Middle frontal gyrus (tissue), 1 donor: ENCODE data around the gene SPACA7.

Experiments
- DNase-seq: peaks from one replicate; pipeline ENCODE4 v3.0.0-alpha.2; 2015; ENCODE audit warnings: low spot score; ENCODE audit errors: extremely low spot score

SPACA7 gene

GRCh38 chr13:112447306-112447705 lies 71.2 kb downstream of the SPACA7 start:
- DNase-seq = no peak

GRCh38 chr13:112447761-112448603 lies 71.8 kb downstream of the SPACA7 start:
- no peak for DNase-seq

- no peak for DNase-seq
Observed at GRCh38 chr13:112448621-112449544, 72.7 kb downstream of the SPACA7 start.

GRCh38 chr13:112449545-112449930 lies 73.4 kb downstream of the SPACA7 start:
- DNase-seq = no peak

GRCh38 chr13:112450118-112450903 lies 74.2 kb downstream of the SPACA7 start:
- DNase-seq = no peak

GRCh38 chr13:112450904-112451240 lies 74.7 kb downstream of the SPACA7 start:
- DNase-seq = no peak

GRCh38 chr13:112451512-112452379 lies 75.6 kb downstream of the SPACA7 start:
- DNase-seq = no peak

GRCh38 chr13:112452380-112453206 lies 76.4 kb downstream of the SPACA7 start:
- no peak for DNase-seq

GRCh38 chr13:112453207-112453829 lies 77.2 kb downstream of the SPACA7 start:
- no peak for DNase-seq

GRCh38 chr13:112453874-112454647 lies 77.9 kb downstream of the SPACA7 start:
- no peak for DNase-seq

GRCh38 chr13:112454648-112455334 lies 78.6 kb downstream of the SPACA7 start:
- no peak for DNase-seq

- DNase-seq = no peak
Observed at GRCh38 chr13:112455476-112456059, 79.4 kb downstream of the SPACA7 start.

GRCh38 chr13:112456138-112457056 lies 80.2 kb downstream of the SPACA7 start:
- no peak for DNase-seq

- DNase-seq = no peak
Observed at GRCh38 chr13:112457081-112457480, 80.9 kb downstream of the SPACA7 start.

GRCh38 chr13:112457485-112457884 lies 81.3 kb downstream of the SPACA7 start:
- no peak for DNase-seq

GRCh38 chr13:112462408-112462807 lies 86.3 kb downstream of the SPACA7 start:
- no peak for DNase-seq
